OCI-LY1 (cell line): ENCODE data around the gene MZT2B.
"Not testable (repeated sequence)": the region's sequence is repeated elsewhere in the genome, so short reads cannot be mapped to it uniquely, and the experiment has no call there.

ENCODE experiments used
- CTCF ChIP-seq: fragments of 200-600 bp; sonication (generic), shearing (Covaris generic); IDR thresholded peaks from 2 replicates; pipeline ENCODE4 v1.5.1; 2017; ENCODE audit warnings: mild to moderate bottlenecking, antibody characterized with exemption, low read length, moderate library complexity, mixed read lengths
- EZH2 ChIP-seq: fragments of 200-600 bp; sonication (generic), shearing (Covaris generic); IDR thresholded peaks from 2 replicates; pipeline ENCODE4 v1.8.0; 2017; ENCODE audit warnings: borderline replicate concordance, mixed run types, mild to moderate bottlenecking, antibody characterized with exemption, low read length, moderate library complexity, mixed read lengths

GRCh38 chr2:130140516-130140915, 41.5 kb upstream of the MZT2B start:
- TF ChIP-seq CTCF, EZH2: not testable (repeated sequence)
